H7 (cell line): ENCODE data around the gene C1orf74. TPM values are rescaled to one million over a fixed set of nuclear protein-coding genes. Genes with fewer than 3 reads are reported as not detected.

Source experiments
- DNase-seq: peaks from one replicate; pipeline ENCODE4 v3.0.0; 2012
- H3K27me3 ChIP-seq: 2 replicates; pipeline ENCODE4 v1.6.0; 2011; ENCODE audit warnings: mild to moderate bottlenecking, low read length; ENCODE audit not compliant: control insufficient read depth, insufficient read depth
- H3K36me3 ChIP-seq: replicated peaks from 2 replicates; pipeline ENCODE4 v1.5.1; 2011; ENCODE audit warnings: low read length; ENCODE audit not compliant: control insufficient read depth, insufficient read depth
- H3K4me3 ChIP-seq: 2 replicates; pipeline ENCODE4 v1.5.1; 2011; ENCODE audit warnings: low read depth, mild to moderate bottlenecking, control low read depth, low read length, moderate library complexity; ENCODE audit not compliant: insufficient read depth
- total RNA-seq: library from RNA; depleted of rRNA; stranded (reverse); fragments of >200 nt; shearing (Covaris generic); gene quantifications from 2 replicates; pipeline ENCODE4 v1.2.3, GENCODE V29; 2014; rRNA removed

Gene C1orf74
- total RNA-seq, 1 experiment from 2014 or later, result 5.9 TPM

GRCh38 chr1:209736490-209737117, 47.8 kb downstream of the C1orf74 start:
- Histone ChIP-seq H3K4me3 (no peak overlapping the region), H3K36me3 (no peaks in the 10 kb centered on the region), H3K27me3 (no peaks in the 10 kb centered on the region; the same call in 1 of the 2 replicates)
- DNase-seq, result no peak

- DNase-seq, result no peak
- Histone ChIP-seq H3K4me3 (no peak overlapping the region), H3K36me3 (no peaks in the 10 kb centered on the region), H3K27me3 (no peaks in the 10 kb centered on the region; the same call in 1 of the 2 replicates)
Measured at GRCh38 chr1:209733409-209734192, 50.8 kb downstream of the C1orf74 start.

- DNase-seq, result no peak
- no peaks in the 10 kb centered on the region; the same call in 1 of the 2 replicates for H3K27me3 ChIP-seq
- no peak overlapping the region for H3K4me3 ChIP-seq
- no peaks in the 10 kb centered on the region for H3K36me3 ChIP-seq
Measured at GRCh38 chr1:209732725-209733124, 51.6 kb downstream of the C1orf74 start.

DNA sequence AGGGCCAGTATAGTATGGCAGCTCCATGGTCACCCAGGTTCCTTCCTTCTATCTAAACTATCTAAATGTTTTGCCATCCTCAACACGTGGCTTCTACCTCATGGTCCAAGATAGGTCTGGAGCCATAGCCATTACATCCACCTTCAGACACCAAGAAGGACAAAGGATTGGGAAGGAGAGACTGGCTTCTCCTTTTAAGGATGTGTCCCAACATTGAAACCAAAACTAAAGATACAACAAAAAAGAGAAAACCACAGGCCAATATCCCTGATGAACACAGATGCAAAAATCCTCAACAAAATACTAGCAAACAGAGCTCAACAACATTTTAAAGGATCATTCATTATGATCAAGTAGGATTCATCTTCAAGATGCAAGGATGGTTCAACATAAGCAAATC, 54.9 kb downstream of the C1orf74 start:
- no peak for DNase-seq
- no peaks in the 10 kb centered on the region for H3K36me3 ChIP-seq
- H3K4me3 ChIP-seq, result no peak overlapping the region
- H3K27me3 ChIP-seq, result no peaks in the 10 kb centered on the region; the same call in 1 of the 2 replicates

Other genes starting within 250 kb of the C1orf74 start
- gene CAMK1G, start 200.8 kb downstream of the C1orf74 start, total RNA-seq, result 0.45 and 0.63 TPM in 2 replicates
- gene LAMB3, start 132.1 kb downstream of the C1orf74 start, total RNA-seq, result 0.45 and 1.0 TPM in 2 replicates
- gene G0S2, start 109.1 kb downstream of the C1orf74 start, total RNA-seq, result 0.48 and 0.74 TPM in 2 replicates
- gene HSD11B1, start 79.7 kb downstream of the C1orf74 start, total RNA-seq, result not detected in 2 replicates
- gene TRAF3IP3, start 28.5 kb downstream of the C1orf74 start, total RNA-seq, result not detected in 2 replicates
- 2.3 and 4.1 TPM in 2 replicates for gene IRF6, start 21.6 kb upstream of the C1orf74 start, total RNA-seq
- 8.7 and 12.3 TPM in 2 replicates for gene UTP25, start 43.4 kb upstream of the C1orf74 start, total RNA-seq
- 9.1 and 10.6 TPM in 2 replicates for gene SYT14, start 153.7 kb upstream of the C1orf74 start, total RNA-seq